ENCODE measurements around the gene RCAN2. TPM values are rescaled to one million over a fixed set of nuclear protein-coding genes. Genes with fewer than 3 reads are reported as not detected.

Gene RCAN2
- total RNA-seq, 5 donors from 2014 or later (not counting 1 experiment from before 2014, with no cell fraction given): 0.15 to 2.5 (median 1.4) TPM

- DNase-seq (no peak), ATAC-seq (replicated peaks in 1 of 4) (no peak)
- 89% methylated on average over 3 of the region's 4 CpGs for WGBS (ENCODE audit: insufficient coverage)
- Mint-ChIP-seq H3K27ac (no peak overlapping the region), H3K4me3 (no peak overlapping the region), H3K9me3 (no peaks in the 10 kb centered on the region), H3K4me1 (no peaks in the 10 kb centered on the region), H3K27me3 (peaks cover 14 to 16% of the 10 kb centered on the region in 2 donors), H3K36me3 (no peaks in the 10 kb centered on the region)
- no peaks in the 10 kb centered on the region for H3K27me3 ChIP-seq (replicated peaks in 1 of 2; ENCODE audit: control insufficient read depth in 2 of 2, extremely low read depth in 1 of 2, insufficient read depth in 2 of 2, low read length in 1 of 2)
- H3K4me1 ChIP-seq (ENCODE audit: control insufficient read depth in 1 of 2, extremely low read depth in 1 of 2, insufficient read depth in 2 of 2, low read length in 2 of 2): no peaks in the 10 kb centered on the region
- no peaks in the 10 kb centered on the region for H3K9me3 ChIP-seq
- H3K36me3 ChIP-seq (ENCODE audit: control insufficient read depth in 2 of 2, extremely low read depth in 1 of 2, insufficient read depth in 1 of 2, low read length in 1 of 2): no peaks in the 10 kb centered on the region
- POLR2A ChIA-PET: interaction anchor here (0.6 to 0.7 kb wide), 2 partner anchors 24 to 423 kb away, joined by 3 to 9 read pairs; no protein-coding TSS in a partner anchor
- H3K4me3 ChIP-seq (ENCODE audit: control insufficient read depth in 1 of 2, extremely low read depth in 1 of 2, low read length in 1 of 2): no peak overlapping the region
- H3K27ac ChIP-seq (ENCODE audit: low read length): no peak overlapping the region
- CTCF ChIA-PET: no interaction called here
These were observed 300.4 kb downstream of the RCAN2 start for GRCh38 chr6:46190889-46191288.

GRCh38 chr6:46189726-46190125 lies 301.5 kb downstream of the RCAN2 start:
- H3K4me1 Mint-ChIP-seq: no peaks in the 10 kb centered on the region
- no peak overlapping the region for H3K27ac Mint-ChIP-seq
- no peak overlapping the region for H3K4me3 Mint-ChIP-seq
- ATAC-seq (replicated peaks in 1 of 4): no peak
- Histone ChIP-seq H3K36me3 (ENCODE audit: control insufficient read depth in 2 of 2, extremely low read depth in 1 of 2, insufficient read depth in 1 of 2, low read length in 1 of 2) (no peaks in the 10 kb centered on the region), H3K9me3 (no peaks in the 10 kb centered on the region), H3K27ac (ENCODE audit: low read length) (no peak overlapping the region), H3K4me3 (ENCODE audit: control insufficient read depth in 1 of 2, extremely low read depth in 1 of 2, low read length in 1 of 2) (no peak overlapping the region), H3K27me3 (replicated peaks in 1 of 2; ENCODE audit: control insufficient read depth in 2 of 2, extremely low read depth in 1 of 2, insufficient read depth in 2 of 2, low read length in 1 of 2) (no peaks in the 10 kb centered on the region), H3K4me1 (ENCODE audit: control insufficient read depth in 1 of 2, extremely low read depth in 1 of 2, insufficient read depth in 2 of 2, low read length in 2 of 2) (no peaks in the 10 kb centered on the region)
- DNase-seq: no peak
- H3K27me3 Mint-ChIP-seq: peaks cover 19 to 23% of the 10 kb centered on the region in 2 donors
- CTCF ChIA-PET: no interaction called here
- POLR2A ChIA-PET: no interaction called here
- 100% methylated on average over 2 of the region's 4 CpGs for WGBS (ENCODE audit: insufficient coverage)
- H3K36me3 Mint-ChIP-seq: no peaks in the 10 kb centered on the region
- no peaks in the 10 kb centered on the region for H3K9me3 Mint-ChIP-seq

- no peak for DNase-seq
These were observed 304.7 kb downstream of the RCAN2 start for GRCh38 chr6:46186583-46186982.

GRCh38 chr6:46184114-46184513 lies 307.1 kb downstream of the RCAN2 start:
- Histone ChIP-seq H3K9me3 (no peaks in the 10 kb centered on the region), H3K4me1 (ENCODE audit: control insufficient read depth in 1 of 2, extremely low read depth in 1 of 2, insufficient read depth in 2 of 2, low read length in 2 of 2) (no peaks in the 10 kb centered on the region), H3K36me3 (ENCODE audit: control insufficient read depth in 2 of 2, extremely low read depth in 1 of 2, insufficient read depth in 1 of 2, low read length in 1 of 2) (no peaks in the 10 kb centered on the region), H3K27ac (ENCODE audit: low read length) (no peak overlapping the region), H3K4me3 (ENCODE audit: control insufficient read depth in 1 of 2, extremely low read depth in 1 of 2, low read length in 1 of 2) (no peak overlapping the region), H3K27me3 (replicated peaks in 1 of 2; ENCODE audit: control insufficient read depth in 2 of 2, extremely low read depth in 1 of 2, insufficient read depth in 2 of 2, low read length in 1 of 2) (no peaks in the 10 kb centered on the region)
- Mint-ChIP-seq H3K4me3 (no peak overlapping the region), H3K4me1 (no peaks in the 10 kb centered on the region), H3K9me3 (no peaks in the 10 kb centered on the region), H3K36me3 (no peaks in the 10 kb centered on the region), H3K27ac (no peak overlapping the region), H3K27me3 (peaks cover 18 to 30% of the 10 kb centered on the region in 2 donors)
- DNase-seq (no peak), ATAC-seq (replicated peaks in 1 of 4) (no peak)
- no CpG with 5 or more reads among the region's 4 CpGs for WGBS (ENCODE audit: insufficient coverage)
- CTCF ChIA-PET: no interaction called here
- POLR2A ChIA-PET: no interaction called here

More at GRCh38 chr6:46186583-46186982, 304.7 kb downstream of the RCAN2 start:
- no peak overlapping the region for H3K27ac ChIP-seq (ENCODE audit: low read length)
- no peaks in the 10 kb centered on the region for H3K9me3 ChIP-seq
- Mint-ChIP-seq H3K4me1 (no peaks in the 10 kb centered on the region), H3K27ac (no peak overlapping the region), H3K36me3 (no peaks in the 10 kb centered on the region), H3K9me3 (no peaks in the 10 kb centered on the region), H3K27me3 (peaks cover 16 to 24% of the 10 kb centered on the region in 2 donors), H3K4me3 (no peak overlapping the region)
- H3K4me1 ChIP-seq (ENCODE audit: control insufficient read depth in 1 of 2, extremely low read depth in 1 of 2, insufficient read depth in 2 of 2, low read length in 2 of 2): no peaks in the 10 kb centered on the region
- CTCF ChIA-PET: no interaction called here
- no peak for ATAC-seq (replicated peaks in 1 of 4)
- H3K36me3 ChIP-seq (ENCODE audit: control insufficient read depth in 2 of 2, extremely low read depth in 1 of 2, insufficient read depth in 1 of 2, low read length in 1 of 2): no peaks in the 10 kb centered on the region
- POLR2A ChIA-PET: interaction anchor here in 1 of 2 donors (0.7 kb wide), 1 partner anchor 49 kb away, joined by 4 read pairs; no protein-coding TSS in a partner anchor
- H3K4me3 ChIP-seq (ENCODE audit: control insufficient read depth in 1 of 2, extremely low read depth in 1 of 2, low read length in 1 of 2): no peak overlapping the region
- no peaks in the 10 kb centered on the region for H3K27me3 ChIP-seq (replicated peaks in 1 of 2; ENCODE audit: control insufficient read depth in 2 of 2, extremely low read depth in 1 of 2, insufficient read depth in 2 of 2, low read length in 1 of 2)
- WGBS (ENCODE audit: insufficient coverage): no CpG with 5 or more reads among the region's 1 CpG

GRCh38 chr6:46175976-46176375 lies 315.3 kb downstream of the RCAN2 start:
- H3K27ac ChIP-seq (ENCODE audit: low read length): no peak overlapping the region

GRCh38 chr6:46175446-46175845 lies 315.8 kb downstream of the RCAN2 start:
- H3K4me3 ChIP-seq (ENCODE audit: control insufficient read depth in 1 of 2, extremely low read depth in 1 of 2, low read length in 1 of 2): no peak overlapping the region
- Mint-ChIP-seq H3K4me1 (peaks cover 8 to 29% (median 21%) of the 10 kb centered on the region in 3 donors), H3K27me3 (peaks cover 5 to 17% of the 10 kb centered on the region in 2 donors), H3K36me3 (no peaks in the 10 kb centered on the region), H3K9me3 (no peaks in the 10 kb centered on the region), H3K4me3 (peak overlapping the region in 1 of 3 donors; percentile 23), H3K27ac (peak overlapping the region; percentile 72 to 85)
- DNase-seq (peak in 4 of 35 experiments; percentile 0 to 68 (median 4)), ATAC-seq (replicated peaks in 1 of 4) (peak; percentile 29 to 55 (median 35))
- H3K9me3 ChIP-seq: no peaks in the 10 kb centered on the region
- ChIA-PET CTCF (interaction anchor here in 1 of 2 donors (1.0 to 1.2 kb wide), 2 partner anchors 17 to 85 kb away, joined by 3 read pairs; no protein-coding TSS in a partner anchor), POLR2A (no interaction called here)
- WGBS (ENCODE audit: insufficient coverage): no CpG with 5 or more reads among the region's 4 CpGs
- H3K36me3 ChIP-seq (ENCODE audit: control insufficient read depth in 2 of 2, extremely low read depth in 1 of 2, insufficient read depth in 1 of 2, low read length in 1 of 2): no peaks in the 10 kb centered on the region
- peaks cover 17 to 27% of the 10 kb centered on the region in 2 experiments for H3K4me1 ChIP-seq (ENCODE audit: control insufficient read depth in 1 of 2, extremely low read depth in 1 of 2, insufficient read depth in 2 of 2, low read length in 2 of 2)
- peaks cover 0 to 9% of the 10 kb centered on the region in 2 experiments for H3K27me3 ChIP-seq (replicated peaks in 1 of 2; ENCODE audit: control insufficient read depth in 2 of 2, extremely low read depth in 1 of 2, insufficient read depth in 2 of 2, low read length in 1 of 2)
- H3K27ac ChIP-seq (ENCODE audit: low read length): peak overlapping the region; percentile 65

More at GRCh38 chr6:46175976-46176375, 315.3 kb downstream of the RCAN2 start:
- ATAC-seq (replicated peaks in 1 of 4) (no peak), DNase-seq (peak in 1 of 35 experiments; percentile 5)
- no CpG with 5 or more reads among the region's 3 CpGs for WGBS (ENCODE audit: insufficient coverage)
- no peak overlapping the region for H3K4me3 ChIP-seq (ENCODE audit: control insufficient read depth in 1 of 2, extremely low read depth in 1 of 2, low read length in 1 of 2)
- H3K27me3 Mint-ChIP-seq: peaks cover 3 to 17% of the 10 kb centered on the region in 2 donors
- no peaks in the 10 kb centered on the region for H3K36me3 ChIP-seq (ENCODE audit: control insufficient read depth in 2 of 2, extremely low read depth in 1 of 2, insufficient read depth in 1 of 2, low read length in 1 of 2)
- CTCF ChIA-PET: interaction anchor here in 1 of 2 donors (1.0 to 1.2 kb wide), 2 partner anchors 16 to 86 kb away, joined by 3 read pairs; no protein-coding TSS in a partner anchor
- peaks cover 0 to 3% of the 10 kb centered on the region in 2 experiments for H3K27me3 ChIP-seq (replicated peaks in 1 of 2; ENCODE audit: control insufficient read depth in 2 of 2, extremely low read depth in 1 of 2, insufficient read depth in 2 of 2, low read length in 1 of 2)
- no peak overlapping the region for H3K4me3 Mint-ChIP-seq
- POLR2A ChIA-PET: no interaction called here
- peaks cover 4 to 26% (median 19%) of the 10 kb centered on the region in 3 donors for H3K4me1 Mint-ChIP-seq
- H3K27ac Mint-ChIP-seq: peak overlapping the region in 1 of 2 donors; percentile 8
- H3K9me3 ChIP-seq: no peaks in the 10 kb centered on the region
- H3K4me1 ChIP-seq (ENCODE audit: control insufficient read depth in 1 of 2, extremely low read depth in 1 of 2, insufficient read depth in 2 of 2, low read length in 2 of 2): peaks cover 17 to 22% of the 10 kb centered on the region in 2 experiments
- H3K36me3 Mint-ChIP-seq: no peaks in the 10 kb centered on the region
- H3K9me3 Mint-ChIP-seq: no peaks in the 10 kb centered on the region

Measured in T-cell (primary cell).